HepG2 (cell line): ENCODE results near the gene SCAANT1. TPM values are rescaled to one million over a fixed set of nuclear protein-coding genes. Genes with fewer than 3 reads are reported as not detected.

Source experiments
- ARHGAP35 ChIP-seq: sonication (generic); formaldehyde crosslinking; IDR thresholded peaks from 2 replicates; pipeline ENCODE4 v1.9.0; 2022; ENCODE audit warnings: mild to moderate bottlenecking, inconsistent platforms, moderate library complexity, missing genetic modification reagents, borderline replicate concordance
- ATF7 ChIP-seq, 2 experiments: fragments of 450-650 bp in 1 of 2; sonication (generic) in 1 of 2; formaldehyde crosslinking in 1 of 2; IDR thresholded peaks; 2 replicates each; pipeline versions ENCODE4 v1.4.0 to v1.6.1; 2016 to 2020; ENCODE audit warnings: antibody characterized with exemption in 1 of 2, mild to moderate bottlenecking in 1 of 2, missing genetic modification reagents in 1 of 2
- HNRNPLL ChIP-seq: fragments of 200-400 bp; formaldehyde crosslinking; IDR thresholded peaks from 2 replicates; pipeline ENCODE4 v1.6.1; 2017; ENCODE audit warnings: mild to moderate bottlenecking, low read depth, low read length; ENCODE audit not compliant: poor library complexity, severe bottlenecking
- IRF1 ChIP-seq: sonication (generic); formaldehyde crosslinking; IDR thresholded peaks from 2 replicates; pipeline ENCODE4 v1.4.0; 2020; ENCODE audit warnings: low read depth, mild to moderate bottlenecking, missing genetic modification reagents
- ISL2 ChIP-seq: sonication (generic); formaldehyde crosslinking; IDR thresholded peaks from 2 replicates; pipeline ENCODE4 v1.5.0; 2020; ENCODE audit warnings: missing genetic modification reagents
- KDM2A ChIP-seq: sonication (generic); formaldehyde crosslinking; IDR thresholded peaks from 2 replicates; pipeline ENCODE4 v1.4.0; 2020; ENCODE audit warnings: low read depth, missing genetic modification reagents, borderline replicate concordance
- MAFF ChIP-seq: IDR thresholded peaks from 2 replicates; pipeline ENCODE4 v1.6.1; 2011; ENCODE audit warnings: low read depth, low read length, improper control_type of control experiment
- NONO ChIP-seq, 2 experiments: fragments of 450-650 bp in 1 of 2; sonication (generic) in 1 of 2; formaldehyde crosslinking in 1 of 2; IDR thresholded peaks in 1 of 2; conservative IDR thresholded peaks in 1 of 2; 2 replicates each; pipeline versions ENCODE4 v1.6.1 to v1.8.0; 2017 to 2022; ENCODE audit warnings: mild to moderate bottlenecking in 1 of 2, missing genetic modification reagents in 1 of 2, moderate library complexity in 1 of 2
- NR0B2 ChIP-seq: sonication (generic); formaldehyde crosslinking; IDR thresholded peaks from 2 replicates; pipeline ENCODE4 v1.4.0; 2020; ENCODE audit warnings: mild to moderate bottlenecking, missing genetic modification reagents
- RXRA ChIP-seq: sonication (generic); formaldehyde crosslinking; IDR thresholded peaks from 2 replicates; pipeline ENCODE4 v1.5.1; 2020; ENCODE audit warnings: missing genetic modification reagents
- SNAPC4 ChIP-seq: sonication (generic); formaldehyde crosslinking; IDR thresholded peaks from 2 replicates; pipeline ENCODE4 v1.4.0; 2020; ENCODE audit warnings: mild to moderate bottlenecking, missing genetic modification reagents
- ZBTB1 ChIP-seq: sonication (generic); formaldehyde crosslinking; IDR thresholded peaks from 2 replicates; pipeline ENCODE4 v1.4.0; 2020; ENCODE audit warnings: missing genetic modification reagents, borderline replicate concordance
- ZBTB10 ChIP-seq: sonication (generic); formaldehyde crosslinking; IDR thresholded peaks from 2 replicates; pipeline ENCODE4 v1.4.0; 2020; ENCODE audit warnings: missing genetic modification reagents, borderline replicate concordance
- ZFYVE20 ChIP-seq: sonication (generic); formaldehyde crosslinking; IDR thresholded peaks from 2 replicates; pipeline ENCODE4 v1.8.0; 2023; ENCODE audit warnings: low read depth, mild to moderate bottlenecking, moderate library complexity, missing genetic modification reagents, borderline replicate concordance
- ZMAT5 ChIP-seq: sonication (generic); formaldehyde crosslinking; IDR thresholded peaks from 2 replicates; pipeline ENCODE4 v1.5.0; 2020; ENCODE audit warnings: mild to moderate bottlenecking, low read depth, missing genetic modification reagents, borderline replicate concordance
- ZSCAN30 ChIP-seq: sonication (generic); formaldehyde crosslinking; IDR thresholded peaks from 2 replicates; pipeline ENCODE4 v1.5.0; 2020; ENCODE audit warnings: mild to moderate bottlenecking, missing genetic modification reagents
- polyA plus RNA-seq, 8 experiments: library from polyadenylated mRNA; depleted of rRNA in 3 of 8; stranded (reverse) in 7 of 8; unstranded in 1 of 8; fragments of >200 nt; fragmentation: Illumina TruSeq in 4 of 8; extraction: Trizol in 4 of 8; gene quantifications; 2 replicates each; pipeline versions ENCODE4 v1.2.1 to v1.2.3, GENCODE V29; 2011 to 2016; ENCODE audit warnings: low read depth in 4 of 8, missing spikeins in 1 of 8, mixed read lengths in 1 of 8; ENCODE audit not compliant: insufficient read depth in 1 of 8
- total RNA-seq, 5 experiments: library from RNA; depleted of rRNA; stranded (reverse); fragments of >200 nt; fragmentation: Illumina TruSeq; extraction: Trizol; gene quantifications; 2 replicates each; pipeline ENCODE4 v1.2.3, GENCODE V29; 2016; ENCODE audit warnings: low read depth in 1 of 5

Gene SCAANT1
- total and polyA plus RNA-seq, 2 of the 13 experiments (the other 11 are each of a cell fraction or from before 2014, with no cell fraction given) = not detected

GRCh38 chr3:63863150-63864007 is 48.8 kb downstream of the SCAANT1 start, which contains the start of the genes ATXN7 and THOC7 (continued):
- TF ChIP-seq ZFYVE20 (CRISPR knock-in tag) (0 out of 2 replicates have a peak, but pooled peaks have one; percentile 47), ZBTB10 (CRISPR knock-in tag) (0 out of 2 replicates have a peak, but pooled peaks have one; percentile 45), SNAPC4 (CRISPR knock-in tag) (no peak), HNRNPLL (peak; percentile 76), ARHGAP35 (CRISPR knock-in tag) (no peak), ZSCAN30 (CRISPR knock-in tag) (0 out of 2 replicates have a peak, but pooled peaks have one; percentile 60), NONO (IDR thresholded peaks at IDR 0.05) (no peak), NONO (CRISPR knock-in tag; conservative IDR thresholded peaks at IDR 0.05) (0 out of 2 replicates have a peak, but pooled peaks have one; percentile 13), ZBTB1 (CRISPR knock-in tag) (no peak), MAFF (no peak), RXRA (peak; percentile 55; the same call in 1 of the 2 replicates), KDM2A (peak; percentile 87; the same call in 1 of the 2 replicates), NR0B2 (CRISPR knock-in tag) (no peak), ATF7 (IDR thresholded peaks at IDR 0.05) (no peak), ATF7 (CRISPR knock-in tag; IDR thresholded peaks at IDR 0.05) (0 out of 2 replicates have a peak, but pooled peaks have one; percentile 44), ISL2 (0 out of 2 replicates have a peak, but pooled peaks have one; percentile 34), ZMAT5 (CRISPR knock-in tag) (no peak), IRF1 (CRISPR knock-in tag) (0 out of 2 replicates have a peak, but pooled peaks have one; percentile 72)
